Muscle layer of colon (tissue), 2 donors: ENCODE measurements around the gene MTLN.

ENCODE experiments used
- H3K27ac ChIP-seq: one replicate; pipeline ENCODE4 v1.7.0; 2013; ENCODE audit warnings: low read depth, mild to moderate bottlenecking, low read length, moderate library complexity
- H3K27me3 ChIP-seq, 2 donors: one replicate each; pipeline ENCODE4 v1.7.0; 2013; ENCODE audit warnings: low read length in 2 of 2, mild to moderate bottlenecking in 2 of 2; ENCODE audit not compliant: insufficient read depth in 2 of 2, control insufficient read depth in 1 of 2
- H3K36me3 ChIP-seq: one replicate; pipeline ENCODE4 v1.7.0; 2013; ENCODE audit warnings: mild to moderate bottlenecking, low read length; ENCODE audit not compliant: insufficient read depth
- H3K4me1 ChIP-seq: one replicate; pipeline ENCODE4 v1.7.0; 2013; ENCODE audit warnings: mild to moderate bottlenecking, low read length; ENCODE audit not compliant: insufficient read depth
- H3K4me3 ChIP-seq, 2 donors: one replicate each; pipeline ENCODE4 v1.7.0; 2013; ENCODE audit warnings: low read length in 2 of 2, low read depth in 1 of 2, mild to moderate bottlenecking in 1 of 2, moderate library complexity in 1 of 2
- H3K9ac ChIP-seq: one replicate; pipeline ENCODE4 v1.7.0; 2013; ENCODE audit warnings: low read length
- H3K9me3 ChIP-seq: one replicate; pipeline ENCODE4 v1.7.0; 2013; ENCODE audit warnings: mild to moderate bottlenecking, low read length
- donor health status: abdominal sarcoma.
- donor health status: Adenocarcinoma of cecum.

MTLN gene

GRCh38 chr2:110182449-110182848, 29.9 kb downstream of the MTLN start:
- Histone ChIP-seq H3K9ac (no peak overlapping the region), H3K9me3 (no peaks in the 10 kb centered on the region), H3K4me3 (no peak overlapping the region), H3K27me3 (no peaks in the 10 kb centered on the region), H3K36me3 (no peaks in the 10 kb centered on the region), H3K27ac (no peak overlapping the region), H3K4me1 (no peaks in the 10 kb centered on the region)

- Histone ChIP-seq H3K4me3 (no peak overlapping the region), H3K27ac (no peak overlapping the region), H3K36me3 (no peaks in the 10 kb centered on the region), H3K4me1 (no peaks in the 10 kb centered on the region), H3K9me3 (no peaks in the 10 kb centered on the region), H3K9ac (no peak overlapping the region), H3K27me3 (no peaks in the 10 kb centered on the region)
Measured at GRCh38 chr2:110180036-110180435, 32.3 kb downstream of the MTLN start.

- Histone ChIP-seq H3K27me3 (no peaks in the 10 kb centered on the region), H3K4me3 (no peak overlapping the region), H3K27ac (no peak overlapping the region), H3K9me3 (no peaks in the 10 kb centered on the region), H3K9ac (no peak overlapping the region), H3K36me3 (no peaks in the 10 kb centered on the region), H3K4me1 (no peaks in the 10 kb centered on the region)
Measured at GRCh38 chr2:110173523-110173922, 38.8 kb downstream of the MTLN start.

GRCh38 chr2:110172506-110172905, 39.8 kb downstream of the MTLN start:
- Histone ChIP-seq H3K9me3 (no peaks in the 10 kb centered on the region), H3K27ac (no peak overlapping the region), H3K27me3 (no peaks in the 10 kb centered on the region), H3K36me3 (peaks cover 4% of the 10 kb centered on the region), H3K9ac (no peak overlapping the region), H3K4me3 (no peak overlapping the region), H3K4me1 (no peaks in the 10 kb centered on the region)

GRCh38 chr2:110170102-110170501, 42.2 kb downstream of the MTLN start:
- no peak overlapping the region for H3K27ac ChIP-seq
- no peak overlapping the region for H3K9ac ChIP-seq
- no peaks in the 10 kb centered on the region for H3K27me3 ChIP-seq
- H3K4me1 ChIP-seq = no peaks in the 10 kb centered on the region
- H3K9me3 ChIP-seq = no peaks in the 10 kb centered on the region
- H3K4me3 ChIP-seq = no peak overlapping the region
- H3K36me3 ChIP-seq = peaks cover 5% of the 10 kb centered on the region

GRCh38 chr2:110167326-110168000, 44.9 kb downstream of the MTLN start:
- Histone ChIP-seq H3K27ac (no peak overlapping the region), H3K9me3 (no peaks in the 10 kb centered on the region), H3K36me3 (peaks cover 5% of the 10 kb centered on the region), H3K9ac (no peak overlapping the region), H3K4me1 (no peaks in the 10 kb centered on the region), H3K4me3 (no peak overlapping the region), H3K27me3 (no peaks in the 10 kb centered on the region)

GRCh38 chr2:110166266-110166665, 46.1 kb downstream of the MTLN start:
- H3K27me3 ChIP-seq = no peaks in the 10 kb centered on the region
- no peaks in the 10 kb centered on the region for H3K4me1 ChIP-seq
- no peaks in the 10 kb centered on the region for H3K9me3 ChIP-seq
- no peak overlapping the region for H3K9ac ChIP-seq
- no peak overlapping the region for H3K27ac ChIP-seq
- no peak overlapping the region for H3K4me3 ChIP-seq
- peaks cover 5% of the 10 kb centered on the region for H3K36me3 ChIP-seq
